SH-SY5Y (cell line): ENCODE data around the gene GTSE1.

Source experiments
- GATA2 ChIP-seq: IDR thresholded peaks from 2 replicates; pipeline ENCODE4 v1.6.1; 2011; ENCODE audit warnings: mild to moderate bottlenecking, low read depth, low read length
- GATA3 ChIP-seq: IDR thresholded peaks from 2 replicates; pipeline ENCODE4 v1.6.1; 2011; ENCODE audit warnings: low read depth, mild to moderate bottlenecking, low read length, moderate library complexity

- TF ChIP-seq GATA2, result no peak
- TF ChIP-seq GATA3, result no peak
Observed at GRCh38 chr22:46259374-46259773, 37.3 kb upstream of the GTSE1 start.
